GM21737 (cell line): ENCODE measurements around the gene NACAD.

Experiments used
- ATAC-seq: cut with Tn5 transposase; IDR thresholded peaks from one replicate; pipeline ENCODE4 v1.9.1; 2021; ENCODE audit warnings: mild to moderate bottlenecking, moderate library complexity; ENCODE audit not compliant: unreplicated experiment

NACAD gene

DNA sequence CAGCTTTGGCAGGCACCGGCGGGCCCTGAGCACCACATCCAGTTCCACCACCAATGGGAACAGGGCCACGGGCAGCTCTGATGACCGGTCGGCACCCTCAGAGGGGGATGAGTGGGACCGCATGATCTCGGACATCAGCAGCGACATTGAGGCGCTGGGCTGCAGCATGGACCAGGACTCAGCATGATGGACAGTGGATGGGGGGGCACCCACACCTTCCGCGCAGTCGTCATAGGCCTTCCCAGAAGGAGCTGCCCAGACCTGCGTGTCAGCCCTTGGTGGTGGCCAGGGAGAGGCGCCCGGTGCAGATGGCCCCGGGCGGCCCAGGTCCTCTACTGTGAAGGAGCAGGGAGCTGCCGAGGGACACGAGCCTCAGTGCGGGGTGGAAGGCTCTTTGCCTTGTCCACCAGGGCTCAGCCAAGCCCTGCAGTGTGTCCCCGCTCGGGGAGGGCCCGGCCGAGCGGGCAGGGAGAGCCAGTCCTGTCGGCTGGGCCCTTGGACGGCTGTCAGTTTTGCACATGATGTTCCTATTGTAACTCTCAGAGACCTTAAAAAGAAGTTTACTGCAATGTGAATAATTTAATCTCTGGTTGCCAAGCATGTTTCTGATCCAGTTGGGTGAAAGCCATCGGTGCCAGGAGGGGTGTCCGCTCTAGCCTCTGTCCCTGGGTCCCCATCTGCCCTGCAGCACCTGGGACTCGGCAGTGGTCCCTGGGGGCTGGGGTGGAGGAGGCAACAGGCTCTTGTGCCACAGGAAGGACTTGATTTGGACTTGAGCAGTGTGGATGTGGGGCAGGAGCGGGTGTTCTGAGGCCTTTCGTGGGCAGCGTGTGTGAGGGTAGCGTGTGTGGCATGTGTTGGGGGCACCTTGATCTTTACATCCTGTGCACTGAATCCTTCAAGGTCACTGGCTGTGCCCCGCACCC lies 12.6 kb downstream of the NACAD start:
- ATAC-seq = no peak

DNA sequence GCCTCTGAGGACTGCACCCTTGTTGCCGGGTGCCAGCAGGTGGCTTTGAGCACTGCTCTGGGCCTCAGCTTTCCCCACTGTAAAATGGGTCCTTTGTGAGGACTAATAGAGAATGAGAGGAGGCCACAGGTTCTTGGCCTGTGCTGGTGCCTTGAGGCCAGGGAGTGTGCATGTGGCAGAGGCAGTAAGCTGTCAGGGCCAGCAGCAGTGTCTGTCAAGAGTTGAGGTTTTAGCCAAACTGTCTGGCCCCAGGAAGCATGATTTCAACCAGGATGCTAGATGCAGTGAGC lies 13.5 kb downstream of the NACAD start:
- ATAC-seq = no peak

DNA sequence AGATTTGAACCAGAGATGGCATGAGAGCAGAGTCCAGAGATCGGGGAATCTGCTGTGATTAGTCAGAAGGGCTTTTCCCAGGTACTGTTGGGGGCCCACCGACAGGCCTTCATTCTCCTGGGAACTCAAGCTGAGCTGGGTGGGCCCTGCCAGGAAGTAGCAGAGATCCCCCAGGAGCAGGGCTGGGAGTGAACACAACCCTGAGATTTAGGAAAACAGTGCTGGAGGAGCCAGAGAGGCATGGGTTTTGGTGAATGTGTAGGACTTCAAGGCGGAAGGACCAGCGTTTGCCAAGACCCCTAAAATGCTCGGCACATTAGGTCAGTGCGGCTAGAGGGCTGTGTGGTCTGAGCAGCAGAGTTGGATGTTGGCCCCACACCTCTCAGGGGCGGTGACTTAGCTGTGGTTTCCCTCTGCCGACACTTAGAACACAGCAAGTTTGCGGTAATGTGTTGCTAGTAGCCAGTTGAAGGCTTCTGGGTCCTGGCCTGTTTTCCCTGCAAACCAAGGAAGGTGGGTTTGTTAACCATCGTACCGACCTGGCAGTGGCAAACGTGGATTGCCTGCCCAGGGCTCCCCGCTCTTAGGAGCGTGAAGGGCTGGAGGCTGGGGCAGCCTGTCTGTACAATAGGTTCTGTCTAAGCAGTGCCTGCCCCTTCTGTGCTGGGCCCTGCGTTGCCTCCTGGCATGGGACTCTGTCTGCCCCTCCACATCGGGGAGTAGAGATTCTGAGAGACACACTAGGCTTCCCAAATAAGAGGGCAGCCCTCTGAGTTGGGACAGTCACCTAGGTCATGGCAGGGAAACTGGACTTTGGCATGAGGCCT lies 14.0 kb downstream of the NACAD start:
- ATAC-seq = no peak

DNA sequence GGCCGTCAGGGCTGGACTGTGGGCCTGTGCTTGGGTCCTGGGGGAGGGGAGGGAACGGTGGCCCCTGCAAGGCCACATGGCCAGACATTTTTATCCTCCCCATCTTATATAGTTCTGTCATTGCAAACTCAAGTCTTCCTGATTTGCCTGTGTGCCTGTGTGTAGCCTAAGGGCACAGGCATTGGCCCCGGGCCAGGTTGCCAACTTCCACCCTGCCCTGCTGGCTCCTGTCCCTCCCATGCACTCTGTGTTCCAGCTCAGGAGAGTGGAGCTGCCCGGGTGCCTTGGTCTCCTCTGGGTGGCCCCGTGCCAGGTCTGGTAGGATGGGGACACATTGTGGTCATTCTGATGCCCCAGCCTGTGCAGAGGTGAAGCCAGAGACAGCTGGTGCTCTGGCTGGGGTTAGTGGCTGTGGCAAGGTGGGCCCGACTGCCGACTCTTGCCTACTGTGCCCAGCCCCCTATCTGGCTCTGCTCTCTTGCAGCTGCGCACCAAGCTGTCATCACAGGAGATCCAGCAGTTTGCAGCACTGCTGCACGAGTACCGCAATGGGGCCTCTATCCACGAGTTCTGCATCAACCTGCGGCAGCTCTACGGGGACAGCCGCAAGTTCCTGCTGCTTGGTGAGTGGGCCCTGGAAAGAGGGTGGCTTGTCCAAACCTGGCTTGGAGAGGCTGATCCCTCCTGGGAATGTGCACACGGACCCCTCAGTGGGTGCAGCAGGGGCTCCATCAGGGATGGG lies 14.8 kb downstream of the NACAD start:
- ATAC-seq = no peak

DNA sequence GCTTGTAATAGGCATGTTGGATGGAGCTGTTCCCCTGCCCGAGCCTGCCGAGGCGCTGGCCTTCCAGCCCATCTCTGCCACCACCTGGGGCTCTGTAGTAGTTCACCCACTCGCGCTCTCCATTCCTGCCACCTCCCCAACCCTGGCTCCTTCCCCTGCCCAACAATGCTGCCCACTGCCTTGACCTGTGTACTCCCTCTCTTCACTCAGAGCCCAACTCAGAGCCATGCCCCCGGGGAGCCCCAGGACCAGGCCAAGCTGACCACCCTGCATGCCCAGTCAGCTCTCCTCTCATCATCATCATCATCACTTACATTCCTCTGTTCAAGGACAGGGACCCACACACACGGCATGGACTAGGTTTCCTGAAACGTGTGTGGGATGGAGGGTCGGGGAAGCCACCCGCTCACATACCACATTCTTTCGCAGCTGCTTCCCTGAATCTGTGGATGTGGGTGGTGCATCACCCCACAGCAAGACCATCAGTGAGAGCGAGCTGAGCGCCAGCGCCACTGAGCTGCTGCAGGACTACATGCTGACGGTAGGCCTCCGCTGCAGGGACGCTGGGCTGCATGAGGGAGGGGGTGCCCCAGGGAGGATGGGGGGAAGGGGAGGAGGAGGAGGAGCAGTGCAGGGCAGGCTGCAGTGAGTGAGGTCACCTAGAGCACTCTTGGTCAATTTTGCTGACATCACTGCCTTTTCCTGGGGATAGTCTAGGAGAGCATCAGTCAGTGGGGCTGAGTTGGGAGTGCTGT lies 15.6 kb downstream of the NACAD start:
- no peak for ATAC-seq

DNA sequence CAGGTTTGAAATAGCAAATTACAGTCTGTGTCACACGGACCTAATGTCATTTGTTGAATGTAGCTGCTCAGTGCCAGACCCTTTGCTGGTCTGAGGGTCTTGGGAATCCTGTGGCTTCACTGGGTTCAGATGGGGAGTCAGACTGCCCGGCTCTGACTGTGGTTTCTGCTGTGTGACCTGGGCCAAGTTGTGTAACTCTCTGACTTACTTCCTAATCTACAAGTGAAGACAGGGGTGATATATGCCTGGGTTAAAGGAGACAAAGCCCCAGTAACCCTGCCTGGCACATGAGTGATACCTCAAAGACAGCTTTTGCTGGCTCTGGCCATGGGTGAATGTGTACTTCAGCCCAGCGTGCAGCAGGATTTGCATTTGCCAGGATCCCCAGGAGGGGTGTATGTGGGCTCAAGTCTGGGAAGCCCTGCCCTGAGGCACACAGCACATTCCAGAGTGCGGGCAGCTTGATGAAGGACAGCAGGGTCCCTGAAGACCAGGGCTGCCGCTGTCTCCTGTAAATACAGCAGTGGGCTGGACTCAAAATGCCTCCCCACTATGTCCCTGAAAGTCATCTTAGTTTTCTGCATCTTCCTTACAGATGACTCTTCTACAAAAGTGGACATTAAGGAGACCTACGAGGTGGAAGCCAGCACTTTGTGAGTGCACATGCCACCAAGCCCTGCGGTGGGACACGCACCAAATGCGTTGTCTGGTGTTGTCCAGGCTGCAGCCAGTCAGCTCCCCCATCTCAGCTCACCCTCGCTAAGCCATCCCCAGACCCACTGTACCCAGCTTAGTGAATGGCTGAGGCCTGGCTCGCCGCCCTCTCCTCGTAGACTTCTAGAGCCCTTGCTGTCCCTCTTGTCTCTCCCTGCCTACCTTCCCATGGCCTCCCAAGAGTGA lies 16.4 kb downstream of the NACAD start:
- ATAC-seq = no peak

DNA sequence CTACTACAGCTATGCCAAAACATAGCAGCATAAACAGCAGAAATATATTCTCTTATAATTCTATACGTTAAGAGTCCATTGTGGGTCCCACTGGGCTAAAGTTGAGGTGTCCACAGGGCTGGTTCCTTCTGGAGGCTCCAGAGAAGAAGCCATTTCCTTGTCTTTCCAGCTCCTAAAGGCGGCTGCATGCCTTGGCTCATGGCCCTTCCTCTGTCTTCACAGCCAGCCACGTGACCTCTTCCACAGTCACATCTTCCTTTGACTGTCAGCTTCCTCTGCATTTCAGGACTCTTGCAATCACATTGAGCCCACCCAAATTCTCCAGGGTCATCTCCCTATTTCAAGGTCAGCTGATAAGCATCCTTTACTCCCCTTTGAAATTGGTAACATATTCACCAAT lies 17.2 kb downstream of the NACAD start:
- no peak for ATAC-seq

DNA sequence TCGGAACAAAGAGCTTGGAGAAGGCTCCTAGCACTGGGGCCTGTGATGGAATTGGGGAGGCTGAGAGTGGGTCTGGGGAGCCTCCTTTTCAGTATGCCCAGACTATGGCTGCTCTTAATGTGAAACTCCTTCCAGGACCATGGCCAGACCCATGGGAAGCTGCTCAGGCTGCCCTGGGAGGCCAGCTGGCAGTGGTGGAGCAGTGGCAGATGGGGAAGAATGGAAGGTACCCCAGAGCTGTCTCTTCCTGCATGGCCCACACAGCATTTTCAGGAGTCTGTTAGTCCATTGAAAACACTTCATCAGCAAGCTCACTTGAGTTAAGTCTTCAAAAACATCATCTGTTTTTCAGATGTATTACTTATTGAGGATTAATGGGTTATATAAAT lies 18.5 kb downstream of the NACAD start:
- no peak for ATAC-seq

DNA sequence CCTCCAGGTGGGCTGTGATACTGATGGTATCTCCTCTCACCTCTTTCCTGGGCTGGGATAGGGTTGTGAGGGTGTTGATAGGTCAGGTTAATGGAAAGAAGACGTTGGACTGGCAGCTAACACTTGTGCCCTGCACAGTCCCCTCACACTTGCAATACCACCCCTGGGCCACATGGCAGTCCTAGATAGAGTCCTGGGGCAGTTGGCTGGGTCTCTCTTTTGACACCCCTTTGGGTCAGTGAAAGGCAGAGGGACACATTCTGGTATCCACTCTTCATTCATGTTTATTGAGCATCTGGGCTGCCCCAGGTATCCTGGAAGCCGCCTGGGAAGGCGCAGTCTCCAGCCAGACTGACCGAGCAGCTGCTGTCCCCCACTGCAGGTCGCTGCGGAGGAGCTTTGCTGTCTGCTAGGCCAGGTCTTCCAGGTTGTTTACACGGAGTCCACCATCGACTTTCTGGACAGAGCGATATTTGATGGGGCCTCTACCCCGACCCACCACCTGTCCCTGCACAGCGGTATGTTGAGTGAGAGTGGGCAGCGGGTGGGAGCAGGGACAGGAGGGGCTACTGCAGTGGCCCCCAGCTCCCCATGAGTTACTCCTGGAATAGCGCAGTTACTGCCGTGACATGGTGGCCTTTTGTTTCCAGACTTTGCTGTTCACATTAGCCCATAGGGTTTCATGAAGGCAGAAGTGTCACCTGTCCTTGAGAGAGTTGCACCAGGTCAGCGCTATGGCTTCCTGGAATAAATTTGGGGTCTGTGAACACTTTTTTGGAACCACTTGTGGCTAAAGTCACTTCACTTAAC lies 19.1 kb downstream of the NACAD start:
- ATAC-seq = no peak

DNA sequence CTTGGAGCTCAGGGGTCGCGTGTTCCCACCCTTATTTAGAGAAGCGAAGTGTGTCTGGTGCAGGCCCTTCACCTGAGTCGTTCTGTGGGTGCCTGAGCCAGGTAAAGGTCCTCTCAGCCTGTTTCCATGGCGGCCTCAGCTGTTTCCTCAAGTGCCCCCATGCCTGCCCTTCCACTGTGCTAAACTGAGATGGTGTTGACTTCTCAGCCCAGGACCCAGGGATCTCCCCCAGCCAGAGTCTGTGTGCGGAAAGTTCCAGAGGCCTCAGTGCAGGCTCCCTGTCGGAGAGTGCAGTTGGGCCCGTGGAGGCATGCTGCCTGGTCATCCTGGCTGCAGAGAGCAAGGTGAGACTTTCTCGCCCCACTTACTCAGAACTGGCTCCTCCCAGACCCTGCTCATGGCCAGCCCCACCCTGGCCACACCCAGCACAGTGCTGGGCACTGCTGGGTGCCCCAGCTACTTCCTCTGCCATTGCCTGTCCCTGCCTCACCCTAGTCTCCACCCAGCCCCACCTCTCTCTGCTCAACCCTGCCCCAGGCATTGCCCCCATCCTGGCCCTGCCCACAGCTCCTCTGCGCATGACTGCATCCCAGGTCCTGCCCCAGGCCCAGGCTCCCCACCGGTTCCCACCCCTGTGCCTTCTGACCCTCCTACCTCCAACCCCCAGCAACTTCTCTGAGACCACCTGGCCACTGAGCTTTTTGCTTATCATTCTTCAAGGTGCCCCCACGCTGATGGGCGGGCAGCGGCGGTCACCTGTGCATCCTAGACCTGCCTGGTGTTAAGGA lies 20.3 kb downstream of the NACAD start:
- no peak for ATAC-seq

DNA sequence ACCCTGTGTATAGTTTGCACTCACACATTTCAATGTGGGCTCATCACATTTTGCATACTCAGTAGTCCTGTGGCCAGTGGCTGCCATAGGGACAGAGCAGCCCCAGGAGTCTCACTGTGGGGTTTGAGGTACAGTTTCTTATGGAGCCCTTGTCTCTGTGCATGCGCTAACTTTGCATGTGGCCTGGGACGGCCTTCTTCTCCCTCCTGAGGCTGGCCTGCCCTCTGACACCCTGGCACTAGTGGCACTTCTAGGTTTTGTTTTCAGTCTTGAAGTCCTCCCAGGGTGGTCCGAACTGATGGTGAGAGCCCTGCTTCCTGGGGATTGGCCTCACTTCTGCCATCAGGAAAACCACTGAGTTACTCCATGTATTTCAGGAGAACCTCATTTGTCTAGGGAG lies 21.2 kb downstream of the NACAD start:
- no peak for ATAC-seq

DNA sequence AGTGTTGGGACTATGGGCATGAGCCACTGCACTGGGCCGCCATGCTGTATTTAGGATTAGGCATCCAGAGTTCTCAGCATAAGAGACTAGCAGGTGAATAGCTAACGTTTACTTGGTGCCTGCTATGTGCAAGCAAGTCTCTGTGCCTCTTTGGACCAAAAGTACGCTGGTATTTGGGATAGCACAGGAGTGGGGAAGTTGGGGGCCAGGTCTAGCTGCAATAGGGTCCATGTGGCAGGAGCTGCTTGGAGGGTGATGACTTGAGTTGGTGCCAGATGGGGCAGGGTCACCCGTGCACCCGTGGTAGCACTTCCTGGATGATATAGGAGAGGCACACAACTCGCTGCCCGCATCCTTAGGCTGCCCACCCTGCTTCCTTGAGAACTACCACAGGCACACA lies 22.4 kb downstream of the NACAD start:
- no peak for ATAC-seq

DNA sequence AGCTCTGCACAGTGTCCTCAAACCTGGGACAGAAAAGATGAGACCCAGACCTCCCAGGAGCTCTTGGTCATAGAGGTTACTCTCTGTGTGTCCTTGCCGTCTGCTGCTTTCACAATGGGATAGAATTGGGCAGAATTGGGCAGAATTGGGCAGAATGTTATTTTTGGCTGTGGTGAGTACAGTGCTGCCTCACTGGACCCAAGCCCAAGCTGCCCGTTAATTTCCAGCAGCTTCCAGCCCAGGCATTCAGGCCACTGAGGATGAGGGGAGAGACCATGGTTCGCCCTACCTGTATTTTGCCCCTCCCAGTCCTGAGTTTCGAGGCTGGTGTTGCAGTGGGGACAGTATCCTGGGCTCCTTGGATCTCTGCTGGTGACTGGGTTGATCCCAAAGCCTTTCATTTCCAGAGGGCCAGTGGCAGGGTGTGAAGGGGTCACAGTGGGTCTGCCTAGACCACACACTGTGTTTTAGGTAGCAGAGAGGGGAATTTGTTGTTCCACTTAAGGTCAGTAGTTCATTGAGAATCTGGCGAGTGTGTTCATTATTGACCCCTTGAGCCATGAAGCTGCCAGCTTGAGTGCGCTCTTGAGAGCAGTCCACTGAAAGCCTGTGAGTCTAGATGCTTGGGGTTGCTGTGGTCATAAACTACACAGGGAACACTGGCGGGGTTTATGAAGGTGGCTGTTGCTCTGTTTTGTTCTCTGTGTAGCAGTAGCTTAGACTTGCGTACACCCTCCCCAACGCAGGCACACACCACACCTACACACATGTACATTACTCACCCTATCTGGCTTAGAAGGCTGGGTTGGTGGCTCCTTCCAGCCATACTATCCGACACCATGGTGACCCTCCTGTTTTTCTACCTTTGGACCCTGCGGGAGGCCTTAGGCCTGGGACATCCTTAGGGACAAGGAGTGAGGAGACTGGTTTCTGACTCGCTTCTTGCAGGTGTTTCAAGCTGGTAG lies 23.5 kb downstream of the NACAD start:
- no peak for ATAC-seq

DNA sequence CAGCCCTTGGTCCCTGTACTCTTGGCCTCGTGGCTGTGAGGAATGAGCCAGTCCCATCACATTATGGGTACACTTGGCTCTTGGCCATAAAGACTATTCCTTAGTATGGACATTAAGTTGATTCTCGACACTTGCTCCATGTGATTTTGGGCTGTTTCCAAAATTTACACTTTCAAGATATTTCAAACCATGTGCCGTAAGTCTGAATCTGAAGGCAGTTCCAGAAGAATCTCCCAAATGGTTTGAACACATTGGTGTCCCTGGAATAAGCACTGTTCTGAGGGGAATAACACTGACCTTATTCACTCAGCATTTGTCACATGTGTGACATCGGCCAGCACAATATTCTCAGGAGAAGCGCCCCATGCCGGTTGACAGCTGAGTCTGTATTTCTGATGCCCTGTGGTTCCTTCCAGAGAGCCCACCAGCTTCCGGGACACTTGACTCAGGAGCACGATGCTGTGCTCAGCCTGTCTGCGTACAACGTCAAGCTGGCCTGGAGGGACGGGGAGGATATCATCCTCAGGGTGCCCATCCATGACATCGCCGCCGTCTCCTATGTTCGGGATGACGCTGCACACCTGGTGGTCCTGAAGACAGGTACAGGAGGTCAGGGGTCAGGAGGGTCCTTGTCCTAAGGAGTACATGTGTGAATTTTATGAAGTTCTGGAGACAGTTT lies 24.6 kb downstream of the NACAD start:
- no peak for ATAC-seq

DNA sequence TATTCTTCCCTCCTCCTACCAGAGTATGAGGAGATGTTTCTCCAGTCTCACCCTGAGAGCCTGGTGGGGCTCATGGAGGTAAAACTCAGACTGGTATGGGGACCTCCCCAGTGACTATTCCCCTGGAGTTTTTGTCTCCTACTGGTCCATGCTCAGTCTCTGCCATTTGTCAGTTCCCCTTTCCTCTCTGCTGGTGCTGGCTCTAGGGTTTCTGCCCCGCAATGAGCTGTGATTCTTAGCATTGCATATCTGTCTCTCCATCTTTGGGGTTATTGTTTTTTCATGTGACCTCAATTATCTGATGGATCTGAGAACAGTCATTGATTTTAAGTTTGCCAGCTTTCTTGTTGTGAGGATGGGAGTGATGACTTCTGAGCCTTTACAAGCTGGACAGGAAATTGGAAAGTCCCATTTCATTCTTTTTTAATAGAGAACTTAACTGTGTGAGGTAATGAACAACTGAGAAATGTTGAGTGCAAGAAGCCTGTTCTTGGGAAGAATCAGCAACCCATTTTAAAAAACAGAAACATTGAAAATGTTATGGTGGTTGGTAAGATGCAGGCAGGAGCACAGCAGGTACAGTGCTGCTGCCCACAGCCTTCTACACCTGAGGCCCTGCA lies 26.9 kb downstream of the NACAD start:
- no peak for ATAC-seq

DNA sequence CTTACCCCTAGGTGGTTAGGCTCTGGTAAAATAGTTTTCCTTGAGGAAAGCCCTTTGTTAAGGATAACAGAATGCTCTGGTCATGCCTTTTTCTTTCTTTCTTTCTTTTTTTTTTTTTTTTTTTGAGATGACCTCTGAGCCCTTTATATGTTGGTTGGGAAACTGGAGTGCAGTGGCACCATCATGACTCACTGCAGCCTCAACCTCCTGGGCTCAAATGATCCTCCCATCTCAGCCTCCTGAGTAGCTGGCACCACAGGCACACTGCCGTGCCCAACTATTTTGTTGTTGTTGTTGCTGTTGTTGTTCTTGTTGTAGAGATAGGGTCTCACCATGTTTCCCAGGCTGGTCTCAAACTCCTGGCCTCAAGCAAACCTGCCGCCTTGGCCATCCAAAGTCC lies 27.4 kb downstream of the NACAD start:
- no peak for ATAC-seq
